DOHH2 (cell line): ENCODE results near the gene PIGX.
"Not testable (repeated sequence)": the region's sequence is repeated elsewhere in the genome, so short reads cannot be mapped to it uniquely, and the experiment has no call there.

ENCODE experiments used
- H3F3A ChIP-seq: fragments of 200-600 bp; sonication (generic), shearing (Covaris generic); 2 replicates; pipeline ENCODE4 v1.6.0; 2016; ENCODE audit warnings: antibody characterized with exemption, mild to moderate bottlenecking; ENCODE audit not compliant: control insufficient read depth, insufficient read depth
- H3K27ac ChIP-seq: fragments of 200-600 bp; sonication (generic); 2 replicates; pipeline ENCODE4 v1.5.1; 2014; ENCODE audit warnings: low read depth, mild to moderate bottlenecking, low read length, moderate library complexity
- H3K27me3 ChIP-seq: fragments of 200-600 bp; sonication (generic); 2 replicates; pipeline ENCODE4 v1.6.1; 2014; ENCODE audit warnings: mild to moderate bottlenecking, low read length, mixed read lengths; ENCODE audit not compliant: control insufficient read depth
- H3K36me3 ChIP-seq: fragments of 200-600 bp; sonication (generic); 2 replicates; pipeline ENCODE4 v1.6.1; 2014; ENCODE audit warnings: mild to moderate bottlenecking, low read length, moderate library complexity, mixed read lengths; ENCODE audit not compliant: control insufficient read depth
- H3K4me1 ChIP-seq: fragments of 200-600 bp; sonication (generic); 2 replicates; pipeline ENCODE4 v1.6.1; 2014; ENCODE audit warnings: mild to moderate bottlenecking, low read length, mixed read lengths; ENCODE audit not compliant: control insufficient read depth
- H3K4me2 ChIP-seq: fragments of 200-600 bp; sonication (generic); 2 replicates; pipeline ENCODE4 v1.6.0; 2014; ENCODE audit warnings: mild to moderate bottlenecking, low read length, moderate library complexity
- H3K4me3 ChIP-seq: fragments of 200-600 bp; sonication (generic); 2 replicates; pipeline ENCODE4 v1.5.1; 2014; ENCODE audit warnings: mild to moderate bottlenecking, low read length, mixed read lengths
- H3K79me2 ChIP-seq: fragments of 200-600 bp; sonication (generic); 2 replicates; pipeline ENCODE4 v1.6.1; 2014; ENCODE audit warnings: mild to moderate bottlenecking, low read length, mixed read lengths; ENCODE audit not compliant: control insufficient read depth
- H3K9me2 ChIP-seq: fragments of 200-600 bp; sonication (generic); replicated peaks from 2 replicates; pipeline ENCODE4 v1.6.1; 2014; ENCODE audit warnings: mild to moderate bottlenecking, low read length, mixed read lengths; ENCODE audit not compliant: control insufficient read depth
- H3K9me3 ChIP-seq: fragments of 200-600 bp; sonication (generic); 2 replicates; pipeline ENCODE4 v1.6.1; 2014; ENCODE audit warnings: antibody characterized with exemption, low read length, mixed read lengths; ENCODE audit not compliant: control insufficient read depth, insufficient read depth
- H4K20me1 ChIP-seq: fragments of 200-600 bp; sonication (generic); 2 replicates; pipeline ENCODE4 v1.6.0; 2014; ENCODE audit warnings: low read depth, mild to moderate bottlenecking, antibody characterized with exemption, low read length, moderate library complexity; ENCODE audit not compliant: control insufficient read depth, insufficient read depth
- CTCF ChIP-seq: fragments of 200-600 bp; sonication (generic); IDR thresholded peaks from one replicate; pipeline ENCODE4 v1.5.1; 2014; ENCODE audit warnings: antibody characterized with exemption, mild to moderate bottlenecking, low read depth, low read length; ENCODE audit not compliant: poor library complexity, severe bottlenecking
- EZH2phosphoT487 ChIP-seq: fragments of 200-600 bp; sonication (generic); IDR thresholded peaks from 2 replicates; pipeline ENCODE4 v1.6.1; 2017; ENCODE audit warnings: borderline replicate concordance, mild to moderate bottlenecking, antibody characterized with exemption, low read length, moderate library complexity, mixed read lengths

PIGX gene

GRCh38 chr3:196708467-196708866 is 3.7 kb upstream of the PIGX start:
- Histone ChIP-seq H3K4me3 (no peak overlapping the region), H4K20me1 (no peaks in the 10 kb centered on the region), H3K27ac (no peak overlapping the region), H3K27me3 (no peaks in the 10 kb centered on the region), H3F3A (peaks cover 6% of the 10 kb centered on the region; the same call in 1 of the 2 replicates), H3K4me1 (peaks cover 13% of the 10 kb centered on the region), H3K79me2 (peaks cover 10% of the 10 kb centered on the region), H3K36me3 (no peaks in the 10 kb centered on the region), H3K9me2 (no peaks in the 10 kb centered on the region), H3K4me2 (no peak overlapping the region), H3K9me3 (no peaks in the 10 kb centered on the region)
- no peak for TF ChIP-seq EZH2phosphoT487
- TF ChIP-seq CTCF = no peak

- peak overlapping the region; percentile 75 for H3K4me2 ChIP-seq
- H3K9me2 ChIP-seq = no peaks in the 10 kb centered on the region
- H3K4me3 ChIP-seq = peak overlapping the region; percentile 82
- H3K36me3 ChIP-seq = 0 out of 2 replicates have a peak, but pooled peaks cover 4% of the 10 kb centered on the region
- peak overlapping the region; percentile 63 for H3K27ac ChIP-seq
- no peaks in the 10 kb centered on the region for H4K20me1 ChIP-seq
- no peaks in the 10 kb centered on the region for H3K27me3 ChIP-seq
- peaks cover 21% of the 10 kb centered on the region for H3K79me2 ChIP-seq
- peaks cover 17% of the 10 kb centered on the region for H3K4me1 ChIP-seq
- H3F3A ChIP-seq = peaks cover 7% of the 10 kb centered on the region
- no peaks in the 10 kb centered on the region for H3K9me3 ChIP-seq
- no peak for TF ChIP-seq EZH2phosphoT487
- TF ChIP-seq CTCF = no peak
Observed at GRCh38 chr3:196712514-196713413, 587 bp downstream of the PIGX start.

- H4K20me1 ChIP-seq, H3K4me2 ChIP-seq: not testable (repeated sequence)
- H3K4me1 ChIP-seq = peaks cover 10% of the 10 kb centered on the region
Observed at GRCh38 chr3:196717162-196717561, 5.0 kb downstream of the PIGX start.

GRCh38 chr3:196721097-196721496 is 8.9 kb downstream of the PIGX start:
- TF ChIP-seq EZH2phosphoT487 (no peak), CTCF (no peak)
- H3K36me3 ChIP-seq = peaks cover 55% of the 10 kb centered on the region
- H3K4me3 ChIP-seq = no peak overlapping the region
- no peak overlapping the region for H3K27ac ChIP-seq
- H3K9me3 ChIP-seq = no peaks in the 10 kb centered on the region
- no peaks in the 10 kb centered on the region for H3K27me3 ChIP-seq
- no peaks in the 10 kb centered on the region for H3K4me1 ChIP-seq
- H3K9me2 ChIP-seq = no peaks in the 10 kb centered on the region
- no peak overlapping the region for H3K4me2 ChIP-seq
- peaks cover 3% of the 10 kb centered on the region; the same call in 1 of the 2 replicates for H3K79me2 ChIP-seq
- no peaks in the 10 kb centered on the region for H3F3A ChIP-seq
- no peaks in the 10 kb centered on the region for H4K20me1 ChIP-seq

More at GRCh38 chr3:196717162-196717561, 5.0 kb downstream of the PIGX start:
- H3K9me2 ChIP-seq, H3K4me3 ChIP-seq, H3K27ac ChIP-seq, H3K27me3 ChIP-seq, H3K9me3 ChIP-seq, H3F3A ChIP-seq: not testable (repeated sequence)
- Histone ChIP-seq H3K36me3 (peaks cover 37% of the 10 kb centered on the region), H3K79me2 (peaks cover 25% of the 10 kb centered on the region)
